GM19372 (cell line): ENCODE measurements around the gene TTC7B.

Experiments
- ATAC-seq: cut with Tn5 transposase; IDR thresholded peaks from one replicate; pipeline ENCODE4 v1.9.1; 2021; ENCODE audit warnings: mild to moderate bottlenecking, low read depth, moderate library complexity; ENCODE audit not compliant: unreplicated experiment

TTC7B gene

DNA sequence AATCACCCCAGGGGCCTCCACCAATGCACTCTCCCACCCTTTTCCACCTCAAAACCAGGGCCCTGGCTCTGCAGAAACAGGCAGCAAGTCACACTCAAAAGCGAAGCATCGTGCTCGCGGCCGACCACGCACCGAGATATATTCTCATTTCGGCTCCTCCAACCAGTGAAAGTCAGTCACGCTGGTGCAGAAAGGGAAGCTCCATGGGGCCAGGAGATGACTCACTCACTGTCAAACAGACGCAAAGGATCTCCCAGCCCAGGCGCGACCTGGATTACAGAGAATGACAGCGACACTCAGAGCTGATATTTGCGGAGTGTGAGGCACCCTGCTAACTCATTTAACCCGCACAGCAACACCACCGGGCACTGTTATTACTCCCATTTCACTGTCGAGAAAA lies 245.8 kb downstream of the TTC7B start:
- no peak for ATAC-seq

DNA sequence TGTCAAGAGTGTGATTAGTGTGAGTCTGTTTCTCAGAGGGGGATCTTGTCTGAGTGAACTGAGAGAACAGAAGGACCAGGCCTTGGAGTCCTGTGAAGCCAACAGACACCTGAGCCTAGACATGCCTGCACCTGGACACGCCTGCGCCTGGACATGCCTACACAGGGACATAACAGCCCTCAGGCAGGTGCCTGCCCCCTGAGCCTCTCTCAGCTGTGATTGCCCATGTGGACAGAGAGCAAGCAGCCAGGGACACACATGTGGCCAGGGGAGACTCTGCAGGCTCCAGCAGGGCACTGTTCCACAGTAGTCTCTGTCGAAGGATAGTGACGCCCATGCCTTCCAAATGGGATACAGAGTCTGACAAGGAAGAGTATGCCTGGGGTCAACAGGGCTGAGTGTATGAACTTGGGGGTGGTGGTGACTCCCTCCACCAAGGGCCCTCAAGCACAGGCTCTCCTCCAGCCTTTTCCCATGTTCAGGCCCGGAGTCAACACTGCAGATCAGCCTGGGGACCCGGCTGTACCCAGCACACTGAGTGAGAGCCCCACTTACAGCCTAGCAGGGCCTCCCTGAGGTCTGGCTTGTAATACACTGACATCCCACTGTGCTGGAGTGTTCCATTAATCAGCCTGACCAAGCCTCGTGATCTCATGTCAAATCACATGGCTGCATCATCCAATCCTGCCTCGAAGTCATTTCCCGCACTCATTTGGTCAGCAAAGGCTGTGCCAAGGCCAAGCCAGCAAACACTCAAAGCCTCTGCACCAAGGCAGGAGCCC lies 246.4 kb downstream of the TTC7B start:
- no peak for ATAC-seq

DNA sequence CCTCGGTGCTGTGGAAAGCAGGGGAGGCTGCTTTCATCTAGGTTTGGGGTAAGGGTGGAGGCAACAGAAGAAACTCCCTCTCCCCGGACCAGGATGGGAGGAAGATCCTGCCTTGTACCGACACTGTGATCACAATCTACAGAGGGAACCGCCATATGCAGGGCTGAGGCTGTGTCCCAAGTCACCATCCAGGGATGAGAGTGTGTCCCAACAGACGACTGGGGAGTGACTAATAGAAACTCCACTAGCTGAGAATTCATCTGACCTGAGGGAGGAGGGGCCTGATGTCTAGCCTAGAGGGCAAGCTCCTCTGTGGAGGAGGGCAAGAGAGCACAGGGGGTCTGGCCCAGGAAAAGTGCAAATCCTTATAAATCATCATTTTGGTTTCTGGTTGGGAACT lies 247.0 kb downstream of the TTC7B start:
- no peak for ATAC-seq

DNA sequence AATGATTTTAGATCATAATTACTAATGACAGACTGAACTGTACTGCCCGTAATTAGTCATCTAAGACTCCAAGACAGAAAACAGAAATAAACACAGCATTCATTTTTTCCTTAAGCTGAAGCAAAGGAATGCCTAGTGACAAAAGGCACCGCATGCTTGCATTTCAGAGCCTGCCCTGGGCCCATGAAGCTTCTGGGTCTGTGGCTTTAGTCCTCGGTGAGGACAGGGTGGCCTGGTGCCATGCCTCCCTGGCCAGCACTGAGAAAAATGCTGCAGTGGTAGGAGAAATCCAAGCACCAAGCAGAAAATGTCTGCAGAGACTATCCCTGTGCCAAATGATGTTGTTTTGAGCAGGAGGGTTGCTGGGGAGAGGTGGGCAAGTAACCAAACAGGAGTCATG lies 247.8 kb downstream of the TTC7B start:
- ATAC-seq: no peak

DNA sequence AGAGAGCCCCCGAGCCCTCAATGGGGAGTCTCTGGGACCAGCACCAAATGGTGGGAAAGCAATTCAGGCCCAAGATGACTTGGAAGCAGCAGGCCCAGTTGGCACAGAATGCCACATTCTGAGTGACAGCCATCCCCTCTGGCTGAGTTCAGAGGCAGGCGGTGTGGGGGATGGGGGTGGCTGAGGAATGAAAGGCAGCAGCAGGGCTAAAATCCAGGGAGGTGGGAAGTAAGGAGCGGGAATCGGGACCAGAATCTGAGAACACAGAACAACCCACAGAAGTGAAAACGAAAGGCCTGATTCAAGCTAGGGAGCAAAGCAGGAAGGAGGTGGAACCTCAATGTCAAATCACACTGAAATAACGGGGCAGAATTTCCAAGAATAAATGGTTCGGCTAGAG lies 248.2 kb downstream of the TTC7B start:
- no peak for ATAC-seq

DNA sequence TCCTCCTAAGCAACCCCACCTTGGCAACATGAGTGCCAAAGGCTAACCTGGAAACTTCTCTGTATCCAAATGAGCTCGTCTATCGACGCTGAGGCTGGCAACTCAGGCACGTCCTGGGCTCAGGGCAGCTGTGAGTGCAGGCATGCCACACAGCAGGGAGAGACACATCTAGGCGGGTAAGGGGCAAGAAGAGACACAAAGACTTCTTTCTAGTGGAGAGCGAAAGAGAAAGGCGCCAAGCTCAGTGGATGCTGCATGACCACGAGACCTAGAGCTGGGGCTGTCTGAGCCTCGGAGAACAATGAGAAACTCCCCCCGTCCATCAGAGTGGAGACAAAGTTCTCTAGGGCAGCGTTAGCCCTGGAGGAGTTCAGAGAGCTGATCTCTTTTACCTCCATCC lies 249.0 kb downstream of the TTC7B start:
- ATAC-seq: no peak

DNA sequence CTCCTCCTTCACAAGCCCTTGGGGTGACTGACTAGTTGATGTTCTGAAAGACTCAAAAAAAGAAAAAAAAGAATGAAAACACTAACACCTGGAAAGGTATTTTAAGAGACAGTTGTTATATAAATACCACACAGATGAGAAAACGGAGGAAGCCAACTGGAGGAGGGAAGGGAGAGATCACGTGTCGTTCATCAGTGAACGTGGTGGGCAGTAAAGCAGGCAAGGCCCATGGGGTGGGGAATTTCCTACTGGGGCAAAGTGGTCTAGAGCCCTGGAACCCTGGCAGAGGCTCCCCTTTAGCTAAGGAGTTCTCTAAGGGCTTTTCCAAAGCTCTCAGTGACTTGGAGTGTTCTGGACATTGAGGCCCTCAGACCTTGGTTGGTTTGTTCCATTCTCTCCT lies 249.7 kb downstream of the TTC7B start:
- no peak for ATAC-seq

DNA sequence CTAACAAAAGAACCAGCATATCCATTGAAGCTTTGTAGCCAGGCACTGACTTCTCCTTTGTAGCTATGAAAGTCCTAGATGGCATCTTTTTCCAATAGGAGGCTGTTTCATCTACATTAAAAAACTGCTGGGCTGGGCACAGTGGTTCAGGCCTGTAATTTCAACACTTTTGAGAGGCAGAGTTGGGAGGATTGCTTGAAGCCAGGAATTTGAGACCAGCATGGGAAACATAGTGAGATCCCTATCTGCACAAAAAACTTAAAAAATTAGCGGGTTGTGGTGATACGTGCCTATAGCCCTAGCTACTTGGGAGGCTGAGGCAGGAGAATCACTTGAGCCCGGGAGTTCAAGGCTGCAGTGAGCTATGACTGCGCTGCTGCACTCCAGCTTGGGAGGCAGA lies 251.7 kb downstream of the TTC7B start:
- no peak for ATAC-seq

DNA sequence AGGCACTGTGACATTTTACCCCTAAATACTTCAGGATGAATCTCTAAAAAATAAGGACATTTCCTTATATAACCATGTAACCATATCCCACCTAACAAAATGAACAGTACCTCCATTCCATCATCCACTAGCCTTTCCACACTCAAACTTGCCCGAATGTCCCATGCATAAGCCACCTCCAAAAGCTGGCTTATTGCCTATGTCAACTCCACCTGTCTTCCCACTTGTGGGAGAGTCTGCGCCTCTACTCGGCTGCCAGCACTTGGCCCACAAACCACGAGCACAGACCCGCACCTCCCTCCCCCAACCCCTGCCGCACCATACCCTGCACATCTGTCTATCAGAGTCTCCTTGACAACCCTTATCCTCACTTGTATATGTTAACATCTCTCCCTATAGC lies 253.6 kb downstream of the TTC7B start:
- no peak for ATAC-seq

DNA sequence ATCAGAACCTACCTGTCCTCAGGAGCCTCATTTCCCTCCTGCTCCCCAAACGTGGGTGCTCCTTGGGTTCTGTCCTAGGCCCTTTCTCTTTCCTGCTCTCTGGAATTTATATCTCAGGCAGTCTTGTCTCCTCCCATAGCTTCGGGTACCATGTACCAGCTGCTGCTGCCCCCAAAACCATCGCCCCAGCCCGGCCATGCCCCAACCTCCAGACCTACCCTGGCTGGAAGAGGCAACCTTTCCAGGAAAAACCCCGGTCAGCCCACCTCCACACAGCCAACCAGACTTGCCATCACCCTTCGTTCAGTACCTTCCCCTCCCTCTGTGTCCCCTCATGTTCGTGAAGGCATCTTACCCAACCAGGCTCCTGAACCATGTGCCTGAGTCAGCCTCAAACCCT lies 254.3 kb downstream of the TTC7B start:
- ATAC-seq: no peak

DNA sequence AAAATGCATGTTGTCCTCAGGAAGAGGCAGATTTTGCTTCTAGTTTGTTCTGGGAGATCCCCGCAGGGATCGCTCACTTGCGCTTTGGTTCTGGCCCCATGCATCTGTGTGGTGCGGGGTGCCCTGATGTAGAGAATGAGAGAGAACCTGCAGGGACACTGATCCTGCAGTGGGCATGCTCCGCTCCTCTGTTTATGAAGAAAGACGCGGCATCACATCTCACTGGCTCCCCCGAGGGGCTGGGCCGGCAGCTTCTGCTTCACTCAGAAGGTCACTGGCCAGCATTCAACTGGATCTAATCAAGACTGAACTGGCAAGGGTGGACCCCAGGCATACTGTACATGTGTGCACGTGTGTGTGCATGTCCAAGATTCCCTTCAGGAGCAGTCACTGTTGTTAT lies 255.2 kb downstream of the TTC7B start:
- no peak for ATAC-seq

DNA sequence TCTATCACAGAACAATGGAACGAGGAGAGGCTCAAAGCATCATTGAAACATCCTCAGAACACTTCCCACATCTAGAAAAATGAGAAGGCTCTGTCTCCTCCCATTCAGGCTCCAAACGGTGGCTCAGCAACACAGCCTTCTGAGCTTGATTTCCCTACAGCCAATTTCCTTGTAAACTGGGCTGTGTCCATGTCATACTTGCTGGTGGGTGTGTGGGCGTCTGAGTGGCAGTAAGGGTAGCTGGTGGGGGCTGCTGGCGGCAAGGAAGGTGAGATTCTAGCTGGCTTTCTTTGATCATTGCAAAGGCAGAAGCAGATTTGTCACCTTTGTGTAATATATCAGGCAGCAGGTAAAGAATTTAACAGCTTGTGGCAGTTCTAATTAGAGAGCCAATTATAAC lies 255.7 kb downstream of the TTC7B start:
- ATAC-seq: no peak

DNA sequence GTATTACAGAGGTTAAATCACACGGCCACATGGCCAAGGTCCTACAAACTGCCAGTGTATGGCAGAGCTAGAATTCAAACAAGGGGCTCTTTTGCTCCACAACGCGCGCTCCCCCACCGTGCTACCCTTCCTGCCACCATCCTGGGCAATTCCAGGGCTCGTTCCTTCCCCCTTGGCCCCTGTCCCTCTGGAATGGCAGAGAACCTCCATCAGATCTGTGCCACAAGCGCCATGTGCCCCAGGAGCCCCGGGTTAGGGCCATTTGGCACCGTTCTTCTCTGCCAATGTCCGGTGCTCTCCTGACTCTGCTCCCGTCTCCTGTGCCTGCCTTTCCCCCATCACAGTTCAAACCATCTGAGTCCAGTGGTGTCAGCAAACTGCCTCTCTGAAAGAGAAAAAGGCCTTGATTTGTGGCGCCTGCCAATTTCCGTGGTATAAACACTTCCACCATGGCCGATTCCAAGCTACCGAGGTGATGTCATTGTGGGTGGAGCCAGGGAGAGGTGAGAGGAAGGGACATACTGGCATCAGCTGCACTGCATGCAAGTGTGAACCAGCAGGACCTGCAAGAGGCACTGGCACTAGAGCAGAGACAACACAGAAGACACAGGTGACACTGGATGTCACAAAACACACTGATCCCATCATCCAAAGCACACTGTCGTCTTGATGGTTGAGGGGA lies 256.3 kb downstream of the TTC7B start:
- no peak for ATAC-seq

DNA sequence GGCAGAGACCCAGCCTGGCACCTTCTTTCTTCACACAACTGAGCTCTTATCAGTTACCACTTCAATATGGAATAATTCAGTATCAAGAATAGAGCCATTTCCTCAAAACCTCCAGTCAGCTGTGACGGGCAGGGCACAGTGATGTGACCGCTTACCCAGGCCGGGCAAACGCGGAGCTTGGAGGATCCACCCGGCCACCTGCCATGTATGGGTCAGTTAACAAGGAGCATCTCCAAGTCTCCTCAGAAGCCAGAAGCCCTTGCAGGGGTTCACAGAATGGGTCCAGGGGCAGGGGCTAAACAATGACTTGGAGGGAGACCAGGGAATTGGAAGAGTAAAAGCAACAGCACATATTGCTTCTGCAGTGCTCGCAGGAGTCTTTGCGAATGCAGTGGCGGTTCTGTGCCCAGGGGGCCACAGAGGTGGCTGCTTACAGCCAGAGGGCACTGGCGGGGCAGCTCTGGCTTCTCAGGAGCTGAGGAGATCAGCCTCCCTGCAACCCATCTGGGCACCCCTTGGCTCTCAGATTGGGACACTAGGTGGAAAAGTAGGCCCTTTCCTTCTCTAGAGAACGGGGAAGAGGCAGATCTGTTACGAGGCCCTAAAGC lies 257.1 kb downstream of the TTC7B start:
- no peak for ATAC-seq

DNA sequence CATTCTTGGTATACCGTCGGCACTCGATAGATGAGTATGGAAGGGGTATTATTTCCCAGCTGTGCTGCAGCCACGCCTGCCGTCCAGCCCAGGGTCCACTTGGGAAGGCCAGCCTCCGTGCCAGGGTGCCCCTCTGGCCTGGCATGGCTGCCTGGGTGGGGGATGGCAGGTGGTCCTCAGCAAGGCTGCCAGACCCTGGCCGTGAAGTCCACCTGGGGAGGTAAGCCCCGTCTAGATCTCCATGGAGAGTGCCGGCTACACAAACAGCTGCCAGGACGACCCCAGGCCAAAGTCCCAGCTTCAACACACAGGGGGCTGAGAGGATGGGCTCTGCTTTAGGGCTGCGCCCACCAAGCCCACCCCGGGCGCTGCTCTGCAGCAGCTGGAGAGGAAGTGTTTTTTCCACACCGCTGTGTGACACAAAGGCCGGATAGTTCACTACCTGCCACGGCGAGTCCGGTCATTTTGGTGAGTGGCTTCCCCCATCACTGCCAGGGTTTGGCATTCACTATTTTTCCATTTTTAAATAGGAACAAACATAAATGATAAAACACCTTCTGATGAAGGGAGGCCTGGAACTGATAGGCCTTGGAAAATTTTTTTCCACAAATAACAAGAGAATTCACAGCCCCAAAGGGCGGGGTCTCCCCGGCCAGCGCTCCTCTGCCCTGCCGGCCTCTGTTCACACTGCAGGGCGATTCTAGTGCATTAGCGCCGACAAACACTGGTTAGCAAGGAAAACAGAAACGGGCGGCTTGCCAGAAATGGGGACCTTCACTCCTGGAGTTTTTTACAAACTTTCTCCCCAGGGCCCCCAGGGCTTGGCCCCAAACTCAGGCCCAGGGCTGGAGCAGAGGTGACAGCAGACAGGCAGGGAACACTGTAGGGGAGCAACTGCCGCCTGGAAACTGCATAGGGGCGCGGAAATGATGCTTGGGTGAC lies 257.9 kb downstream of the TTC7B start:
- no peak for ATAC-seq

DNA sequence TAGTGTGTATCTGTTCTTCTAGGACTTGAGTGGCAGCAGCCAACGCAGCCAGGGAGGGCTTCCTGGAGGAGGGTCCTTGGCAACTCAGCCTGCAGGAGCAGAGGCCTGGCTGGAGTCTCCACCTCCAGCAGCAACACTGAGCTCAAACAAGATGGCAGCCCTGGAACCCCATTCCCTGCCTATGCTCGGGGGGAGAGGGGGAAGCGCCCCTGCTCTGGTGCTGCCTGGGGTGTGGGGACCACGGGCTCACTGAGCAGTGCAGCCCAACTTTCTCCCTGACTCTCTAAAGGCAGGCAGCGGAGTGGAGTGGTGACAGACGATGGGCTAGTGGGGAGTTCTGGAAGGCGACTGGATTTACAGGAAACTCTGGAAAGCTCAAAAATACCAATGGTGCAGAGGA lies 258.7 kb downstream of the TTC7B start:
- no peak for ATAC-seq

DNA sequence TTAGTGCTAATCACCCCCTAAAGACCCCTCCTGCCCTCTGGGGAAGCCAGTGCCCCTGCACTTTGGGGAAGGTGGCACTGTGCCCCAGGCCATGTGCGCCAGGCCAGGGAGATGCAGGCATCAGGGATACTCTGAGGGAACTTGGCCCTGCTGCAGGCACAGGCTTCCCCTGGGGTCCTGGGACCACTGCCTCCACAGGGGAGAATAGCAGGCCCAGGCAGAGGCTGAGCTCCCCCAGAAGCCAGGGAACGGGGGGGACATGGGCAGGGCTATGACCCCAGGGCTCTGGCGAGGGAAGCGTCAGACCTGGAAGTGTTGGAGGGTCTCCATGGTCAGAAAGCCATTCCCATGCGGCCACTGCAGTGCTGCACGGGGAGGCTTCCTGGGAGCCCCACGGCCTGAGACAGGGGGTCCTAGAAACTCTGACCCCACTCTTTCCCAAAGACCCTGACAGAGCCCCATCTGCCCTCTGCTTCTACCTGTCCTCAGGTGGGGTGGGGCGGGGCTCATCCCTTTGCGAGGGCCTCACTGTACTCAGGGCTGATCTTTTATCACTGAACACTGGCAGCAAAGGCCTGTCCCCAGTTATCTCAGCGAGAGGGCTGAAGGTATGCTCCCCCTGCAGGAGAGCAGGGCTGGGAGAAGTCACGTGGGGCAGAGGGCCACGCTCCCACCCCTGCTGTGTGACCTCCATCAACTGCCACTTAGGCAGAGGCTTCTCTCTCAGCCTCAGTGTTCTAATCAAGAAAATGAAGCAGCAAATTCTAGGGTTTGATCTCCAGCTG lies 259.4 kb downstream of the TTC7B start:
- ATAC-seq: no peak

DNA sequence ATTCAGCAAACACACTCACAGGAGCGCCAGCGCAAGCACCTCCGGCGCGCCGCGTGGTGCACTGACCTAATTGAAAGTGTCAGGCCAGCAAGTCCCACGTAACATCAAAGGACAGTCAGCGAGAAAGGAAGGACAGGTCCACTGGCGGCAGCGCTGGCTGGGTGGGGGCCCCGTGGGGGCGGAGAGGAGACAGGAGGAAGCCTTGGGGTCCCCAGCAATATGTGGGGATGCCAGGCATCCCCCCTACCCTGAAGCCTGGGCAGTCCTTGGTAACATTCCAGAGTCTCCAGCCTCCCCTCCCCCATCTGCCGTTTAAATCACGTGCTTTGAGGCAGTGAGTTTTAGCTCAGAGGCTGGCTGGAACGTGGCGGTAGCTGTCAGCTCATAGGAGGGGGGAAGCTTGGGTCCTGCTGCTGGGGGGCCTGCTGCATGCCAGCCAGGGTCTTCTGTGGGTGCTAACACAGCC lies 260.2 kb downstream of the TTC7B start:
- no peak for ATAC-seq

DNA sequence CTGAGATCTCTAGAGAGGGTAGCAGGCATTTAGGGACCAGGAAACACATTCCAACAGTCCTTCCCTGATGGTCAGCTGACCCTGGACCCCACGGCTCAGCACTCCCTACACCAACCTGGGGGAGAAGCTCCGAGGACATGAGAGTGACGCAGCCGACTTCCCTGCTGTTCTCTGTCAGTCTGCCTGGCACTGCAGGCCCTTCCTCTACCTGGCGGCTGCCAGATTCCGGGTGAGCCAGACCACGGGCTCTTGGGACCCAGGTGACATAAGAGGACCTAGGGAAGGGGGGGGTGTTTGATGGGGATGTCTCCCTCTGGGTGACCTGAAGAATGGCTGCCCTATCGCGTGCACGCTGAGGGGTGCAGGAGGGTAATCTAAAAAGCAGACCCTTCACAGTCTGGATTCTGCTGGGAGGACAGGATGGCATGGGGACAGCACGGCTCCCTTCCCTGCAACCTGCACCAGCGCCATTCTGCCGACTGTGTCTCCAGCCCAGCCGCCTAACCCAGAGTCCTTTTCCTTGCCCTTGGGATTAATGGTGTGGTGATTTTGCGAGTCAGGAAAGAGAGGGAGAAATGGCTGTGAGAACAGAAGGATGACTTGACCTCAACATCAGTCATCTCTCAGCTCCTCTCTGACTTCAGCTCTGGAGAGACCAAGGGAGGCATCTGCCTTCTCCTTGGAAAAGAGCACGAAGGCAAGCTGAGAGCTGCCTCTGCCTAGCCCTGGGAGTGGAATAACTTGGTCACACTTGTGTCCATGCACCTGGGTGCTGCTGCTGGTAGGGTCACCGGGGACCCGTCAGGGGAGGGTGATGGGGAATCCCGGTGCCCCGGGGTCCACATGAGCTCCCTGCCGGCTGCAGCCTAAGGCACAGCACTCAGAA lies 260.9 kb downstream of the TTC7B start:
- no peak for ATAC-seq
